ENCODE data around the gene TMEM53.

TMEM53 gene

GRCh38 chr1:44636688-44637598 lies 37.3 kb downstream of the TMEM53 start:
- no peaks in the 10 kb centered on the region for H4K20me1 ChIP-seq (ENCODE audit: insufficient read depth, low read length)
- peaks cover 46% of the 10 kb centered on the region for H3K79me2 ChIP-seq (ENCODE audit: low read length)
- H3K4me2 ChIP-seq (ENCODE audit: low read depth, low read length): no peak overlapping the region
- H3K36me3 ChIP-seq (replicated peaks; ENCODE audit: insufficient read depth, low read length): peaks cover 6% of the 10 kb centered on the region; the same call in 1 of the 2 replicates
- no peak overlapping the region for H3K27ac ChIP-seq (ENCODE audit: low read length)
- no peak overlapping the region for H3K9ac ChIP-seq (ENCODE audit: low read length)
- TF ChIP-seq EZH2phosphoT487 (IDR thresholded peaks at IDR 0.05; ENCODE audit: low read length): no peak
- no peak for TF ChIP-seq EZH2 (optimal IDR thresholded peaks at IDR 0.05; ENCODE audit: low read depth, low read length)
- no peak for TF ChIP-seq CTCF (IDR thresholded peaks at IDR 0.05; ENCODE audit: low read length)
- no peak overlapping the region for H2AFZ ChIP-seq (ENCODE audit: low read length)
- H3K4me3 ChIP-seq (ENCODE audit: low read length): no peak overlapping the region
- H3F3A ChIP-seq (ENCODE audit: insufficient read depth, low read length): no peaks in the 10 kb centered on the region
- peaks cover 10% of the 10 kb centered on the region for H3K4me1 ChIP-seq (ENCODE audit: low read length)
- no peaks in the 10 kb centered on the region for H3K27me3 ChIP-seq (replicated peaks; ENCODE audit: insufficient read depth, low read length)
- DNase-seq: no peak
- H3K9me2 ChIP-seq (replicated peaks; ENCODE audit: insufficient read depth, low read length): no peaks in the 10 kb centered on the region
- no peaks in the 10 kb centered on the region for H3K9me3 ChIP-seq (replicated peaks; ENCODE audit: insufficient read depth, low read length)

GRCh38 chr1:44636083-44636687 lies 38.1 kb downstream of the TMEM53 start:
- peaks cover 5% of the 10 kb centered on the region; the same call in 1 of the 2 replicates for H3K36me3 ChIP-seq (replicated peaks; ENCODE audit: insufficient read depth, low read length)

GRCh38 chr1:44635439-44635838 lies 38.8 kb downstream of the TMEM53 start:
- H3K4me2 ChIP-seq (ENCODE audit: low read depth, low read length): no peak overlapping the region
- peaks cover 5% of the 10 kb centered on the region; the same call in 1 of the 2 replicates for H3K36me3 ChIP-seq (replicated peaks; ENCODE audit: insufficient read depth, low read length)
- H3K4me1 ChIP-seq (ENCODE audit: low read length): peaks cover 16% of the 10 kb centered on the region
- H3K79me2 ChIP-seq (ENCODE audit: low read length): peaks cover 43% of the 10 kb centered on the region
- H2AFZ ChIP-seq (ENCODE audit: low read length): no peak overlapping the region
- no peak for DNase-seq
- H3K9ac ChIP-seq (ENCODE audit: low read length): no peak overlapping the region
- TF ChIP-seq CTCF (IDR thresholded peaks at IDR 0.05; ENCODE audit: low read length) (no peak), EZH2 (optimal IDR thresholded peaks at IDR 0.05; ENCODE audit: low read depth, low read length) (no peak), EZH2phosphoT487 (IDR thresholded peaks at IDR 0.05; ENCODE audit: low read length) (no peak)
- H3K4me3 ChIP-seq (ENCODE audit: low read length): no peak overlapping the region
- H3F3A ChIP-seq (ENCODE audit: insufficient read depth, low read length): no peaks in the 10 kb centered on the region
- no peaks in the 10 kb centered on the region for H4K20me1 ChIP-seq (ENCODE audit: insufficient read depth, low read length)
- H3K27ac ChIP-seq (ENCODE audit: low read length): no peak overlapping the region
- no peaks in the 10 kb centered on the region for H3K27me3 ChIP-seq (replicated peaks; ENCODE audit: insufficient read depth, low read length)
- no peaks in the 10 kb centered on the region for H3K9me3 ChIP-seq (replicated peaks; ENCODE audit: insufficient read depth, low read length)
- H3K9me2 ChIP-seq (replicated peaks; ENCODE audit: insufficient read depth, low read length): no peaks in the 10 kb centered on the region

More at GRCh38 chr1:44636083-44636687, 38.1 kb downstream of the TMEM53 start:
- Histone ChIP-seq H3K79me2 (ENCODE audit: low read length) (peaks cover 46% of the 10 kb centered on the region), H3K4me1 (ENCODE audit: low read length) (peaks cover 13% of the 10 kb centered on the region), H3F3A (ENCODE audit: insufficient read depth, low read length) (no peaks in the 10 kb centered on the region), H3K27me3 (replicated peaks; ENCODE audit: insufficient read depth, low read length) (no peaks in the 10 kb centered on the region), H3K9me2 (replicated peaks; ENCODE audit: insufficient read depth, low read length) (no peaks in the 10 kb centered on the region), H2AFZ (ENCODE audit: low read length) (no peak overlapping the region), H3K27ac (ENCODE audit: low read length) (no peak overlapping the region), H4K20me1 (ENCODE audit: insufficient read depth, low read length) (no peaks in the 10 kb centered on the region), H3K9ac (ENCODE audit: low read length) (no peak overlapping the region), H3K4me3 (ENCODE audit: low read length) (no peak overlapping the region), H3K4me2 (ENCODE audit: low read depth, low read length) (no peak overlapping the region), H3K9me3 (replicated peaks; ENCODE audit: insufficient read depth, low read length) (no peaks in the 10 kb centered on the region)
- TF ChIP-seq CTCF (IDR thresholded peaks at IDR 0.05; ENCODE audit: low read length): no peak
- DNase-seq: no peak

Data from MM.1S (cell line).